Endothelial cell of umbilical vein (primary cell): ENCODE measurements around the gene KCTD16.

Source experiments
- POLR2A ChIP-seq: IDR thresholded peaks from 2 replicates; pipeline ENCODE4 v1.6.1; 2012; ENCODE audit warnings: low read depth, mild to moderate bottlenecking, control low read depth, low read length
- TF ChIP-seq, protein P1 (sequence below): IDR thresholded peaks from 2 replicates; pipeline ENCODE4 v1.6.1; 2011; ENCODE audit not compliant: insufficient read depth, insufficient read length

DNA sequence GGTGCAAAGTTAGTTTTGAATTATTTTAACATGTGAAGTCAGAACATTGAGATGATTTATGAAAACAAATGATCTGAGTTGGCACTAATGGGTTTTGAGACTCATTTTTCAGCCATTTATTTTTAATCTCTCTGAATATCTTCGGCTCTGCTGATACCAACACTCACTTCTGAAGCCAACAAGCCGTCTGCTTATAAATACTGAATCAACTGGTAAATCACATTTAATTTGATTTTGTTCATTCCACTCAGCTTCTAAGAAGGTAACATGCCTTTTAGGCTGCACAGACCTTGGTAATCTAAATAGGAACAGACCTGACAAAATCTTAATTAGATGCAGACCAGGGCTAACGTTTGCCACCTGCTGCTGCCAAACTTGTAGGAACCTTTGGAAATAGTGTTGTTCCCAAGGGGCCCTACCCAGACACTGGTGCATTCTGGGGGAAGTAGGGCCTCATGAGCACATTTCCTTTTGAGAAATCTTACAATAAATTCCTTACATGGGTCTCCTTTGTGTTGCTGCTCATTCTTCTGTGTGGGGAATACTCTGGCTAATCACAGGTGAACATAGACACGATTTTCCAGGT lies 182.2 kb downstream of the KCTD16 start:
- TF ChIP-seq, protein P1, sequence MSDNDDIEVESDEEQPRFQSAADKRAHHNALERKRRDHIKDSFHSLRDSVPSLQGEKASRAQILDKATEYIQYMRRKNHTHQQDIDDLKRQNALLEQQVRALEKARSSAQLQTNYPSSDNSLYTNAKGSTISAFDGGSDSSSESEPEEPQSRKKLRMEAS = no peak
- TF ChIP-seq POLR2A = no peak
